Heart left ventricle (tissue), 13 donors: ENCODE measurements around the gene ZNF750.

Experiments
- CTCF ChIP-seq, 12 donors: fragments of 200-600 bp; sonication (generic) in 4 of 12; IDR thresholded peaks; one replicate each; pipeline versions ENCODE4 v1.5.0 to v1.8.0; 2018 to 2022; ENCODE audit warnings: antibody characterized with exemption in 12 of 12, mild to moderate bottlenecking in 5 of 12
- POLR2A ChIP-seq, 2 donors: fragments of 450-650 bp; IDR thresholded peaks; one replicate each; pipeline ENCODE4 v1.6.1; 2017; ENCODE audit warnings: antibody characterized with exemption in 2 of 2, mild to moderate bottlenecking in 2 of 2, moderate library complexity in 2 of 2
- donor health status: ischemic (EF 13 %, LVEDD 7.1; RV severe dilation, severe dysfunction).
- donor health status: DM: no; HTN: yes; CAD: no.
- donor health status: DM: no; HTN: no; CAD: no.
- donor health status: ischemic (EF 25% LVEDD 6.9; RV normal size, moderate dysfunction).
- donor health status: ischemic (EF 25% LVEDD 5.7; RV mildly dilated, moderate dysfunction).
- donor health status: ischemic (EF 35%, LVEDD 5.7; RV mildly dilated, moderate dysfunction).
- donor health status: nonischemic (EF 11% LVEDD 7.7; RV severe dilation, severe dysfunction).
- donor health status: DM: yes; HTN: yes; CAD: no.
- donor health status: PGD.
- donor health status: ischemic (EF 29% LVEDD 5.4; RV normal size, mild dysfunction).
- donor health status: nonischemic (EF 23%, LVEDD 6.1; RV moderate dilation, normal function).

GRCh38 chr17:82831041-82831817 is 8.6 kb downstream of the ZNF750 start:
- TF ChIP-seq CTCF (IDR thresholded peaks at IDR 0.05) (no peak), POLR2A (IDR thresholded peaks at IDR 0.05) (no peak)
